B cell (primary cell): ENCODE data around the gene RETREG2. TPM values are rescaled to one million over a fixed set of nuclear protein-coding genes. Genes with fewer than 3 reads are reported as not detected.

Source experiments
- ATAC-seq: fragments of 200-7000 bp; cut with Tn5 transposase; one replicate; pipeline ENCODE4 v1.10.0; 2021; ENCODE audit warnings: low read depth, mild to moderate bottlenecking, moderate number of reproducible peaks, moderate library complexity
- CTCF ChIA-PET: fragments of 350-600 bp; sonication (Branson Sonifier 250); formaldehyde crosslinking; loops from one replicate; lab custom pipeline; 2021; ENCODE audit warnings: antibody characterized with exemption, inconsistent platforms; lab: Charles Lee
- POLR2A ChIA-PET: fragments of 350-600 bp; sonication (Branson Sonifier 250); formaldehyde crosslinking; loops from one replicate; lab custom pipeline; 2021; ENCODE audit warnings: antibody characterized with exemption; lab: Charles Lee
- DNase-seq: peaks from one replicate; pipeline ENCODE4 v3.0.0; 2013
- H2AFZ ChIP-seq: 2 replicates; pipeline ENCODE4 v1.6.1; 2012; ENCODE audit warnings: mild to moderate bottlenecking, low read depth, low read length; ENCODE audit not compliant: insufficient read depth, poor library complexity, severe bottlenecking
- H3K27ac ChIP-seq, 2 donors: 1 replicate in 1 of 2; 2 replicates in 1 of 2; pipeline ENCODE4 v1.5.1; 2012 to 2013; ENCODE audit warnings: low read length in 2 of 2, mild to moderate bottlenecking in 2 of 2, moderate library complexity in 1 of 2
- H3K27me3 ChIP-seq, 4 experiments: fragments of 200-600 bp in 1 of 4; sonication (generic) in 1 of 4; replicated peaks in 1 of 4; 1 replicate in 2 of 4; 2 replicates in 2 of 4; pipeline versions ENCODE4 v1.6.1 to v1.7.0; 2013 to 2016; ENCODE audit warnings: low read length in 3 of 4, mild to moderate bottlenecking in 2 of 4, mixed read lengths in 1 of 4, moderate library complexity in 1 of 4; ENCODE audit not compliant: insufficient read depth in 4 of 4, control insufficient read depth in 3 of 4; ENCODE audit errors: control extremely low read depth in 1 of 4
- H3K36me3 ChIP-seq, 2 experiments: replicated peaks in 1 of 2; 1 replicate in 1 of 2; 2 replicates in 1 of 2; pipeline versions ENCODE4 v1.6.1 to v1.7.1; 2013; ENCODE audit warnings: low read length in 1 of 2; ENCODE audit not compliant: insufficient read depth in 2 of 2, control insufficient read depth in 1 of 2; ENCODE audit errors: control extremely low read depth in 1 of 2, extremely low read depth in 1 of 2
- H3K4me1 ChIP-seq, 2 donors: fragments of 200-600 bp in 1 of 2; sonication (generic) in 1 of 2; 1 replicate in 1 of 2; 2 replicates in 1 of 2; pipeline versions ENCODE4 v1.5.1 to v1.6.1; 2013 to 2017; ENCODE audit warnings: low read length in 2 of 2; ENCODE audit not compliant: control insufficient read depth in 2 of 2, insufficient read depth in 2 of 2
- H3K4me2 ChIP-seq: replicated peaks from 2 replicates; pipeline ENCODE3; 2012; ENCODE audit warnings: mild to moderate bottlenecking, low read depth, low read length; ENCODE audit not compliant: poor library complexity, severe bottlenecking
- H3K4me3 ChIP-seq, 5 experiments: fragments of 200-600 bp in 1 of 5; sonication (generic) in 1 of 5; 1 replicate in 3 of 5; 2 replicates in 2 of 5; pipeline versions ENCODE4 v1.5.1 to v1.7.0; 2011 to 2016; ENCODE audit warnings: low read length in 4 of 5, mild to moderate bottlenecking in 4 of 5, low read depth in 2 of 5, control low read depth in 1 of 5, moderate library complexity in 1 of 5; ENCODE audit not compliant: insufficient read depth in 1 of 5; ENCODE audit errors: control extremely low read depth in 1 of 5, extremely low read depth in 1 of 5
- H3K79me2 ChIP-seq: fragments of 200-600 bp; sonication (generic); one replicate; pipeline ENCODE4 v1.6.0; 2016; ENCODE audit warnings: low read length; ENCODE audit not compliant: control insufficient read depth, insufficient read depth
- H3K9ac ChIP-seq: fragments of 200-600 bp; sonication (generic); 2 replicates; pipeline ENCODE4 v1.6.1; 2017; ENCODE audit warnings: mild to moderate bottlenecking, low read length, moderate library complexity
- H3K9me3 ChIP-seq, 3 donors: one replicate each; pipeline versions ENCODE4 v1.6.1 to v1.7.1; 2013; ENCODE audit warnings: low read length in 2 of 3; ENCODE audit not compliant: control insufficient read depth in 2 of 3, insufficient read depth in 1 of 3; ENCODE audit errors: control extremely low read depth in 1 of 3
- H4K20me1 ChIP-seq: 2 replicates; pipeline ENCODE4 v1.6.0; 2012; ENCODE audit warnings: mild to moderate bottlenecking, low read length; ENCODE audit not compliant: insufficient read depth, control insufficient read depth, poor library complexity, severe bottlenecking
- H3K27ac Mint-ChIP-seq: one replicate; pipeline ENCODE4 v1.8.0; 2021; ENCODE audit warnings: mixed read lengths
- H3K27me3 Mint-ChIP-seq: one replicate; pipeline ENCODE4 v1.8.0; 2021; ENCODE audit warnings: mixed read lengths
- H3K4me1 Mint-ChIP-seq: one replicate; pipeline ENCODE4 v1.8.0; 2021; ENCODE audit warnings: mixed read lengths
- H3K4me3 Mint-ChIP-seq: one replicate; pipeline ENCODE4 v1.8.0; 2021; ENCODE audit warnings: mixed read lengths
- H3K9me3 Mint-ChIP-seq: one replicate; pipeline ENCODE4 v1.8.0; 2022; ENCODE audit warnings: mixed read lengths; ENCODE audit not compliant: insufficient read depth
- CTCF ChIP-seq: fragments of 200-600 bp; IDR thresholded peaks from one replicate; pipeline ENCODE4 v1.8.0; 2022; ENCODE audit warnings: antibody characterized with exemption, mild to moderate bottlenecking
- EZH2 ChIP-seq: IDR thresholded peaks from 2 replicates; pipeline ENCODE4 v1.6.1; 2012; ENCODE audit warnings: borderline replicate concordance, low read depth, mild to moderate bottlenecking, moderate library complexity, low read length; ENCODE audit not compliant: insufficient read depth, poor library complexity, severe bottlenecking
- WGBS: methylation state at CpG from one replicate; pipeline ENCODE4 v1.1.5; 2013; ENCODE audit warnings: missing lambda C conversion rate; ENCODE audit not compliant: insufficient coverage; 5-methylcytosine and 5-hydroxymethylcytosine counted together
- intact Hi-C: fragments of 100-400 bp; cut with micrococcal nuclease; formaldehyde crosslinking; loops from one replicate; pipeline ENCODE4 v1.10.0; 2022
- polyA plus RNA-seq: library from polyadenylated mRNA; depleted of rRNA; stranded (reverse); fragments of >200 nt; gene quantifications from 2 replicates; pipeline ENCODE4 v1.2.3, GENCODE V29; 2012
- total RNA-seq, 2 donors: library from RNA; stranded (reverse); fragments of 120-200 nt in 1 of 2; gene quantifications; 1 replicate in 1 of 2; 2 replicates in 1 of 2; pipeline versions ENCODE4 v1.2.3 to v1.2.4, GENCODE V29; 2013 to 2022

Gene RETREG2
- total and polyA plus RNA-seq, 2 donors (not counting 1 experiment from before 2014, with no cell fraction given), result 46.7 to 102 TPM

GRCh38 chr2:219165058-219165911 is 12.8 kb upstream of the RETREG2 start:
- Histone ChIP-seq H3K9me3 (no peaks in the 10 kb centered on the region), H3K27me3 (no peaks in the 10 kb centered on the region), H3K4me2 (no peak overlapping the region), H3K36me3 (peaks cover 0 to 2% of the 10 kb centered on the region in 2 experiments), H3K79me2 (peaks cover 2% of the 10 kb centered on the region), H3K4me1 (peaks cover 5 to 7% of the 10 kb centered on the region in 2 donors), H3K4me3 (no peak overlapping the region), H2AFZ (no peak overlapping the region), H4K20me1 (peaks cover 4% of the 10 kb centered on the region), H3K27ac (no peak overlapping the region), H3K9ac (no peak overlapping the region)
- Mint-ChIP-seq H3K27me3 (no peaks in the 10 kb centered on the region), H3K9me3 (no peaks in the 10 kb centered on the region), H3K4me3 (no peak overlapping the region), H3K4me1 (peaks cover 12% of the 10 kb centered on the region), H3K27ac (no peak overlapping the region)
- TF ChIP-seq EZH2 (no peak), CTCF (no peak)
- DNase-seq, result no peak
- no peak for ATAC-seq
- intact Hi-C loops, result no loop called here
- ChIA-PET CTCF (interaction anchor here (0.9 to 4.1 kb wide), 6 partner anchors 9 to 130 kb away, joined by 3 to 21 read pairs (median 8); no protein-coding TSS in a partner anchor), POLR2A (interaction anchor here (0.6 kb wide), 1 partner anchor 298 kb away, joined by 5 read pairs; no protein-coding TSS in a partner anchor)
- over 99% methylated on average over 8 of the region's 10 CpGs for WGBS

- no peak overlapping the region for H3K4me3 Mint-ChIP-seq
- H3K27me3 Mint-ChIP-seq, result no peaks in the 10 kb centered on the region
- no peaks in the 10 kb centered on the region for H3K9me3 Mint-ChIP-seq
- WGBS, result 80% methylated on average over 4 of the region's 5 CpGs
- H3K27ac ChIP-seq, result no peak overlapping the region
- ATAC-seq (no peak), DNase-seq (no peak)
- no peak overlapping the region for H2AFZ ChIP-seq
- H3K27me3 ChIP-seq, result no peaks in the 10 kb centered on the region
- intact Hi-C loops, result no loop called here
- H4K20me1 ChIP-seq, result peaks cover 12% of the 10 kb centered on the region
- H3K9me3 ChIP-seq, result no peaks in the 10 kb centered on the region
- no peak overlapping the region for H3K4me3 ChIP-seq
- peaks cover 2% of the 10 kb centered on the region for H3K79me2 ChIP-seq
- peaks cover 0 to 22% of the 10 kb centered on the region in 2 experiments for H3K36me3 ChIP-seq
- CTCF ChIA-PET, result interaction anchor here (1.4 kb wide), 1 partner anchor 110 kb away, joined by 3 read pairs; no protein-coding TSS in a partner anchor
- H3K4me2 ChIP-seq, result no peak overlapping the region
- H3K4me1 ChIP-seq, result peaks cover 0 to 6% of the 10 kb centered on the region in 2 donors
- no peak overlapping the region for H3K9ac ChIP-seq
- H3K4me1 Mint-ChIP-seq, result peaks cover 5% of the 10 kb centered on the region
- POLR2A ChIA-PET, result no interaction called here
- no peak for TF ChIP-seq CTCF
- no peak for TF ChIP-seq EZH2
- no peak overlapping the region for H3K27ac Mint-ChIP-seq
Observed at GRCh38 chr2:219167997-219168396, 10.1 kb upstream of the RETREG2 start.
